ACC112 (cell line): Measurements from ENCODE around the gene TNPO1.
A peak's percentile ranks its signal among the peaks of the same experiment; 100 is the strongest.

ENCODE experiments used
- H2AFZ ChIP-seq: fragments of 200-600 bp; sonication (generic); one replicate; pipeline ENCODE4 v1.6.0; 2017; ENCODE audit warnings: antibody characterized with exemption, low read length; ENCODE audit not compliant: unreplicated experiment
- H3K27ac ChIP-seq: fragments of 200-600 bp; sonication (generic); 2 replicates; pipeline ENCODE4 v1.5.1; 2014; ENCODE audit warnings: low read depth, mild to moderate bottlenecking, antibody characterized with exemption, low read length, moderate library complexity
- H3K27me3 ChIP-seq: fragments of 200-600 bp; sonication (generic); 2 replicates; pipeline ENCODE4 v1.6.1; 2014; ENCODE audit warnings: mild to moderate bottlenecking, antibody characterized with exemption, low read length, moderate library complexity, mixed read lengths; ENCODE audit not compliant: insufficient read depth
- H3K36me3 ChIP-seq: fragments of 200-600 bp; sonication (generic); 2 replicates; pipeline ENCODE4 v1.6.1; 2016; ENCODE audit warnings: mild to moderate bottlenecking, antibody characterized with exemption, low read length, moderate library complexity, mixed read lengths; ENCODE audit not compliant: insufficient read depth
- H3K4me1 ChIP-seq: fragments of 200-600 bp; sonication (generic); one replicate; pipeline ENCODE4 v1.6.1; 2016; ENCODE audit warnings: low read length, mixed read lengths; ENCODE audit not compliant: insufficient read depth, unreplicated experiment, control insufficient read depth
- H3K4me3 ChIP-seq: fragments of 200-600 bp; sonication (generic); 2 replicates; pipeline ENCODE4 v1.5.1; 2014; ENCODE audit warnings: mild to moderate bottlenecking, low read depth, low read length
- H3K79me2 ChIP-seq: fragments of 200-600 bp; sonication (generic); one replicate; pipeline ENCODE4 v1.6.0; 2016; ENCODE audit warnings: low read length; ENCODE audit not compliant: control insufficient read depth, unreplicated experiment, insufficient read depth

TNPO1 gene

GRCh38 chr5:72849546-72849945 lies 33.1 kb downstream of the TNPO1 start:
- Histone ChIP-seq H3K4me3 (peak overlapping the region; percentile 94), H3K27me3 (no peaks in the 10 kb centered on the region), H3K79me2 (peaks cover 100% of the 10 kb centered on the region), H3K4me1 (peaks cover 60% of the 10 kb centered on the region), H3K27ac (peak overlapping the region; percentile 48), H2AFZ (no peak overlapping the region), H3K36me3 (peaks cover 43% of the 10 kb centered on the region)

- Histone ChIP-seq H2AFZ (no peak overlapping the region), H3K79me2 (peaks cover 98% of the 10 kb centered on the region), H3K27ac (no peak overlapping the region), H3K27me3 (no peaks in the 10 kb centered on the region), H3K36me3 (peaks cover 44% of the 10 kb centered on the region), H3K4me1 (peaks cover 58% of the 10 kb centered on the region), H3K4me3 (peak overlapping the region; percentile 94)
Observed at GRCh38 chr5:72850113-72850512, 33.7 kb downstream of the TNPO1 start.

GRCh38 chr5:72852356-72852755 lies 35.9 kb downstream of the TNPO1 start:
- Histone ChIP-seq H3K4me1 (peaks cover 49% of the 10 kb centered on the region), H3K36me3 (peaks cover 65% of the 10 kb centered on the region), H3K79me2 (peaks cover 98% of the 10 kb centered on the region)

GRCh38 chr5:72854419-72854818 lies 38.0 kb downstream of the TNPO1 start:
- Histone ChIP-seq H3K79me2 (peaks cover 98% of the 10 kb centered on the region), H3K27me3 (no peaks in the 10 kb centered on the region), H3K27ac (no peak overlapping the region), H2AFZ (no peak overlapping the region), H3K4me3 (no peak overlapping the region), H3K4me1 (peaks cover 59% of the 10 kb centered on the region), H3K36me3 (peaks cover 71% of the 10 kb centered on the region)

More at GRCh38 chr5:72852356-72852755, 35.9 kb downstream of the TNPO1 start:
- no peak overlapping the region for H3K27ac ChIP-seq
- H3K4me3 ChIP-seq: peak overlapping the region; percentile 94
- H2AFZ ChIP-seq: no peak overlapping the region
- H3K27me3 ChIP-seq: no peaks in the 10 kb centered on the region

- Histone ChIP-seq H3K4me1 (peaks cover 69% of the 10 kb centered on the region), H3K36me3 (peaks cover 74% of the 10 kb centered on the region), H3K79me2 (peaks cover 98% of the 10 kb centered on the region), H2AFZ (no peak overlapping the region), H3K27me3 (no peaks in the 10 kb centered on the region), H3K4me3 (no peak overlapping the region), H3K27ac (peak overlapping the region; percentile 24; the same call in 1 of the 2 replicates)
Observed at GRCh38 chr5:72855821-72856220, 39.4 kb downstream of the TNPO1 start.

GRCh38 chr5:72857396-72857795 lies 40.9 kb downstream of the TNPO1 start:
- Histone ChIP-seq H3K4me3 (no peak overlapping the region), H2AFZ (no peak overlapping the region), H3K79me2 (peaks cover 96% of the 10 kb centered on the region), H3K27me3 (no peaks in the 10 kb centered on the region), H3K4me1 (peaks cover 54% of the 10 kb centered on the region), H3K27ac (no peak overlapping the region), H3K36me3 (peaks cover 73% of the 10 kb centered on the region)

GRCh38 chr5:72859127-72859526 lies 42.7 kb downstream of the TNPO1 start:
- H2AFZ ChIP-seq: no peak overlapping the region
- H3K4me3 ChIP-seq: no peak overlapping the region
- H3K27ac ChIP-seq: no peak overlapping the region
- H3K36me3 ChIP-seq: peaks cover 69% of the 10 kb centered on the region
- H3K79me2 ChIP-seq: peaks cover 93% of the 10 kb centered on the region
- peaks cover 40% of the 10 kb centered on the region for H3K4me1 ChIP-seq
- no peaks in the 10 kb centered on the region for H3K27me3 ChIP-seq

GRCh38 chr5:72860499-72860898 lies 44.0 kb downstream of the TNPO1 start:
- peaks cover 81% of the 10 kb centered on the region for H3K79me2 ChIP-seq
- peak overlapping the region; percentile 4; the same call in 1 of the 2 replicates for H3K27ac ChIP-seq
- H3K4me3 ChIP-seq: no peak overlapping the region
- no peak overlapping the region for H2AFZ ChIP-seq
- H3K36me3 ChIP-seq: peaks cover 66% of the 10 kb centered on the region
- H3K4me1 ChIP-seq: peaks cover 29% of the 10 kb centered on the region
- no peaks in the 10 kb centered on the region for H3K27me3 ChIP-seq

- no peak overlapping the region for H2AFZ ChIP-seq
- H3K4me3 ChIP-seq: no peak overlapping the region
- no peaks in the 10 kb centered on the region for H3K27me3 ChIP-seq
- H3K79me2 ChIP-seq: peaks cover 61% of the 10 kb centered on the region
- peak overlapping the region; percentile 57 for H3K27ac ChIP-seq
- H3K4me1 ChIP-seq: peaks cover 16% of the 10 kb centered on the region
- peaks cover 67% of the 10 kb centered on the region for H3K36me3 ChIP-seq
Observed at GRCh38 chr5:72871366-72872024, 55.0 kb downstream of the TNPO1 start.

- no peak overlapping the region for H3K4me3 ChIP-seq
- H3K27ac ChIP-seq: no peak overlapping the region
- no peaks in the 10 kb centered on the region for H3K4me1 ChIP-seq
- peaks cover 55% of the 10 kb centered on the region for H3K36me3 ChIP-seq
- H3K27me3 ChIP-seq: no peaks in the 10 kb centered on the region
- peaks cover 56% of the 10 kb centered on the region for H3K79me2 ChIP-seq
- no peak overlapping the region for H2AFZ ChIP-seq
Observed at GRCh38 chr5:72878854-72879253, 62.4 kb downstream of the TNPO1 start.

GRCh38 chr5:72882989-72883388 lies 66.5 kb downstream of the TNPO1 start:
- H3K79me2 ChIP-seq: peaks cover 68% of the 10 kb centered on the region
- H3K36me3 ChIP-seq: peaks cover 72% of the 10 kb centered on the region
- no peak overlapping the region for H2AFZ ChIP-seq
- H3K27me3 ChIP-seq: no peaks in the 10 kb centered on the region
- H3K27ac ChIP-seq: no peak overlapping the region
- no peak overlapping the region for H3K4me3 ChIP-seq
- H3K4me1 ChIP-seq: no peaks in the 10 kb centered on the region
